ENCODE measurements around the gene SLC8B1.
"Not testable (repeated sequence)": the region's sequence is repeated elsewhere in the genome, so short reads cannot be mapped to it uniquely, and the experiment has no call there.

The SLC8B1 gene

DNA sequence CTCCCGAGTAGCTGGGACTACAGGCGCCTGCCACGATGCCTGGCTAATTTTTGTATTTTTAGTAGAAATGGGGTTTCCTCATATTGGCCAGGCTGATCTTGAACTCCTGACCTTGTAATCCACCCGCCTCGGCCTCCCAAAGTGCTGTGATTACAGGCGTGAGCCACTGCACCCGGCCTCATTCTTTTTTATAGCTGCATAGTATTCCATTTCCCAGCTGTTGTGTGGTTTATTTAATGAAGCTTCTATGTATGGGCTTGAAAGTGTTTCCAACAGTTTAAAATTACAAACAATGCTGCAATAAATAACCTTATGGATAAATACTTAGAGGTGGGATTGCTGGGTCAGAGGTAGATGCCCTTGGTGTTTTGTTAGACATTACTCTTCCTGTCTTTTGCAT lies 19.3 kb upstream of the SLC8B1 start:
- not testable (repeated sequence) for DNase-seq

DNA sequence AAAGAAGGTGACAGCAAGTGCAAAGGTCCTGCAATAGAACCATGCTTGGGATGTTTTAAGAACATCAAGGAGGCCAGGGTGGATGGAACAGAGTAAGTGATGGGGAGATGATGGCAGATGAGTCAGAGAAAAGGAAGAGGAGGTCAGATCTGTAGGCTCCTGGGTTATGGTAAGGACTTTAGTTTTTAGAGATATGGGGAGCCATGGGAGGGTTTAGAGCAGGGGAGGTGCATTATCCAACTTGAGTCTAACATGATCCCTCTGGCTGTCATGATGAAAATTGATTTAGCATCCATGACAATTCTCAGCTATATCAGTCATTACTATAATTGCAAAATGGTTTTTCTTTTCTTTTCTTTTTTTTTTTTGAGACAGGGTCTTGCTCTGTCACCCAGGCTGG lies 16.2 kb upstream of the SLC8B1 start:
- no peak for DNase-seq

DNA sequence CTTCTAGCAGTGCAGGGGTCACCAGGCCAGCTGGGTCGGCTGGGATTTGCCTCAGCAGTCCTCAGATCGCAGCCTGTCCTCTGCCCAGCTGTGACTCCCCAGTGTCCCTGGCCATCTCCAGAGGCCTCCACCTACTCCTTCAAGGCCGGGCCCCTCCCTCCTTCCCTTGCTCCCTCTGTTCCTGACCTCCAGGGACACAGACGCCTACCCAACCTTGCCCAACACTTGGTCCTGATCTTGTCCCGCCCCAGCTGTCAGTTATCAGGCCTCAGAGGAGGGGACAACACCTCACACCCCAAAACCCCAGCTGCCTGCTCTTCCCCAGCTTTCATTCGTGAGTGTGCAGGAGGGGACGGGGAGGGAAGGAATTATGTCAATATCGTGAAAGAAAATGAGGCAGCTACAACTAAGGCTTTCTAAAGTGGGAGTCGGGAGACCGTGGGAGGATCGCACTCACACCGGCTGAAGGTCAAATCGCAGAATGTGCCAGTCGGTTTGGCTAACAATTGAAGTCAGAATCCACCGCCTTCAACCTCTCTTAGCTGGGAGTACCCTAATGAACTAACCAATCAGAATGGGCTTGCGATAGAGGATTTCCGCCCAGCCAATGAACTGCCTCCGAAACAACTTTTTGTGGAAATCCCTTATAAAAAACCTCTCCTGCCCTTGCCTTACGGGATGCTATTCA lies 14.1 kb upstream of the SLC8B1 start:
- no peak for DNase-seq

DNA sequence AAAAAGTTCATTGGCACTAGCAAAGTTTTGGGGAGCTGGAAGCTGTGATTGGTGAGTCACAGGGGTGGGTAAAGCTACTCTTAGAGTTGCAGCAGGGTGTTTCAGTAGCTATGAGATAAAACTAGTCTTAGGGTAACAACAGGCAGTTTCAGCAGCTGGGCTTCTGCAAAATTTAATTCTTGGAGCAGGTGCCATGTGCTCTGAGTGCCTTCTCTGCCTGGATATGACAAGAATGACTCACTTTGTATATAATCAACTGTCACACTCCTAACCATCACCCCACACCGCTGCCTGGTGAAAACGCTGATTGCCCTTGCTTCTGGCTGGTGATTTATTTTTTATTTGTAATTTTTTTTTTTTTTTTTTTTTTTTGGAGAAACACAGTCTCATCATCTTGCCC lies 13.0 kb upstream of the SLC8B1 start:
- no peak for DNase-seq

DNA sequence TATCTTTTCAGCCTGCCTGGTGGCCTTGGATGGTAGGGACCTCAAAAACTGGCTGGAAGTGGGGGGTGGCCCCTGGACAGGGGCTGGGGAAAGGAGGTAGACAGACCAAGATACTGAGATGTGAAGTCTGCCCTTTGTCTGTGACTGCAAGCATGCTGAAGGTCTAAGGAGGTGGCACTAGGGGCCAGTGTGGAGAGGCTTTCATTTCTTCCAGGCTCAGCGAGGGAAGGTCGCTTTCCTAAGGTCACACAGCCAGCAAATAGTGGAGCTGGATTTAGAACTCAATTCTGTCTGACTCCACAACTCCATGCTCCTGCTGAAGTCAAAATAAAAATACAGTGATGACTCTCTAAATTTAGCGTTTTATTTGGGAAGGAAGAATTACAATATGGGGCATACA lies 12.2 kb upstream of the SLC8B1 start:
- no peak for DNase-seq

DNA sequence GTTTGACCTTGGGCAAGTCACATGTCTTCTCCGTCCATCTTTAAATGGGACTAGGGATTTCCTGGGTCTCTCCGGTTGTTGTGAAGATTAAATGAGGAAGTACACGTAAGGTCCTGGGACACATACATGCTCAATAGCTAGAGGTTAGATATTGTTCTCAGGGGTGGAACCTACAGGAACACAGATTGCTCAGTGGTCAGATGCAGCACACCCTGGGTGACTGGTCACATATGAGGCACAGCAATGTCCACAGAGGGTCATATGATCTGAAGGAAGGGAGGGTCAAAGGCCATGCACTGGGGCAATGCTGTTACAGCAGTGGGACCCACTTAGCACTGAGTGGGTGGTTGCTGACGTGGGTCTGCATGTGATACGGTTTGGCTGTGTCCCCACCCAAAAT lies 11.4 kb upstream of the SLC8B1 start:
- no peak for DNase-seq

DNA sequence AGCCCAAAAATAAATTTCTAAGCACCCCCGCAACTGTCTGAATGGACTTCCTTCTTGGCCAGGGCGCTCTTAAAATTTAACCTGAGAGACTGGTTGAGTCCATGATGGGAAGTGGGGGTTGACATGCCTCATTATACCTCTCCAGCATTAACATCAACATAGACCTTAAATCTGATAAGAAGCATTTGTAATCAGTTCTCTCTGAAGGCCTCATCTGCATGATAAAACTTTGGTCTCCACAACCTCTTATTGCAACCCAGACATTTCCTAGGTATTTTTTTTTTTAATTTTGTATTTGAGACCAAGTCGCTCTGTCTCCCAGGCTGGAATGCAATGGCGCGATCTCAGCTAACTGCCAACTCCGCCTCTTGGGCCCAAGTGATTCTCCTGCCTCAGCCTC lies 10.4 kb upstream of the SLC8B1 start:
- no peak for DNase-seq

DNA sequence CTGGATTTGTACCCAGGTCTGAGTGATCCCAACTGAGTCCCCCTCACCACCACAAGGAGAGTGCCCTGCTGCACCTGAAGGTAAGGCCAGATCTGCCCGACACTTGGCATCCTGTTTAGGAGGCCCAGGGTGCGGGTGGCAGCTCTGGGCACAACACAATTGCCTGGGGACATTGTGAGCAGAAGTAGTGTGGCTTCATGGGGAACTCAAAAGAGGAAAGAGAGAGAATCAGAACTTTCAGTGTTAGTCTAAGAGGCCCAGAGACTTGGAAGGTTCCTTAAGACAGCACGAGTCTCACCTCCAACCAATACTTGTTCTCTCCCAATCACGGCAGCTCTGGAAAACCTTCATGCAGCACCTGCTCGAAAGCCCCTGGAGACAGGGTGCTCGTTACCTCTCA lies 6.6 kb upstream of the SLC8B1 start:
- DNase-seq, result no peak

DNA sequence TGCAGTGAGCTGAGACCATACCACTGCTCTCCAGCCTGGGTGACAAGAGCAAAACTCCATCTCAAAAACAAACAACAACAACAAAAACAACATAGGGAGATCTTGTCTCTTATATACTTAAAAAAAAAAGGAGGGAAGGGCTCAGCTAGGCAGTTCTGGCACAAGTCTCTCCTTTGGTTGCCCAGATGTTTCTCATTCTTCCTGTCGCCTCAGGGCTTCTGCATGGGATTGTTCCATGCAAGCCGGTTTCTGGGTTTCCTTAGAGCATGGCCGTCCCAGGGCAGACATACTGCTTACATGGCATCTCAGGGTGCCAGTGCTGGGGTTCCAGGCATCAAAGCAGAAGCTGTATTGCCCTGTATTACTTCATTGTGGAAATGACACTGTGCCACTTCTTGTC lies 5.2 kb upstream of the SLC8B1 start:
- no peak for DNase-seq

DNA sequence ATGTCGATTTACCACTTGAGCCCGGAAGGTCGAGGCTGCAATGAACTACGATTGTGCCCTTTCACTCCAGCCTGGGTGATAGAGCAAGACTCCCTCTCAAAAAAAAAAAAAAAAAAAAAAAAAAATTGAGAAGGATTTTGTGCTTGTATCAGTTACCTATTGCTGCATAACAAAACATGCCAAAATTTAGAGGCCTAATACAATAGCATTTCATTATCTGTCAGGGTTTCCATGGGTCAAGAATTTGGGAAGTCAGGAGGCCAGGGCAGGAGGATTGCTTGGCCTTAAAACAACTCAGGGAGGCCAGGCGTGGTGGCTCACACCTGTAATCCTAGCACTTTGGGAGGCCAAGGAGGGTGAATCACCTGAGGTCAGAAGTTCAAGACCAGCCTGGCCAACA lies 4.6 kb upstream of the SLC8B1 start:
- no peak for DNase-seq

DNA sequence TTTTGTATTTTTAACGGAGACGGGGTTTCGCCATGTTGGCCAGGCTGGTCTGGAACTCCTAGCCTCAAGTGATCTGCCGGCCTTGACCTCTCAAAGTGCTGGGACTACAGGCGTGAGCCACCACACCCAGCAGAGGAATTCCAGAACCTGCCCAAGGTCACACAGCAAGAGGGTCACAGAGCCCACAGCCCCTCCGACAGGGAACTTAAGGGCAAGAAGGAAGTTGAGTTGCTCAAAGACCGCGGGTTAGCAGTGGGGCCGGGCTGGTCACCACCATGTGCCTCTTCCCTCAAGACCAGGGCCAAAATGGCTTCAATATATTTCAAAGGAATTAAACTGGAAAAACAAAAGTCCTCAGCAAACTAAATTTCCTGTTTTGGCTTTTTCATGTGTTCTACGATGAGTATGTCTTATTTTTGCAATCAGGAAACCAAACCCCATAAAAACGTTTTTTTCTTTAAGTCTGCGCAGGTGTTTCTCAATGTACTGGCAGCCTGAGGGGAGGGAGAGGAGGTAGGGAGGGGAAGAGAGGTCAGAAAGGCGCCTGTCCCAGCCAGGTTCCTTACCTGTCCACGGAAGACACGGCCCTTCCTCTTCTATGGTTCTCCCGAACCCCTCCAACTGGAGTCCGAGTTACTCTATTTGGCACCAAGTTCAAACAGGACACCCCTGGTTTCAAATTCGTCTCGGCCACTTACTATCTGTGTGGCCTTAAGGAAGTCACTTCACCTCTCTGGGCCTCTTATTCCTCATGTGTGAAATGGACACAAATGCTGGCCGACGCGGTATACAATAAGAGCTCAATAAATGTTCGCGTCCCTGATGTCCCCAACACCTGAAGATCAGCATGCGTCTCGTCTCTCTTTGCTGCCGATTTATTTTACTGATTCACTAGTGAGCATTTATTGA lies 778 bp downstream of the SLC8B1 start:
- no peak for DNase-seq

DNA sequence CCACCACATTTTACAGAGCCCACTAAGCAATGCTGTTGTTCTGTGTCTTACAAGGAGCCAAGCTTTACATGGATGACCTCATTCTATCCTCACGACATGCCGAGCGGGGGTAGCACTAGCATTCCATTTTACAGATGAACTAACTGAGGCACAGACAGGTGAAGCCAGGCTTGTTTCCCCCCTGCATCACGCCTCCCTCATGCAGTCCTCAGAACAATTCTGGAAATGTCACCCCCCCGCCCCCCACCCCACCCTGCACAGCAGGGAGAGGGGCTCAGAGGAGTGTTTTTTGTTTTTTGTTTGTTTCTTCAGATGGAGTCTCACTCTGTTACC lies 1.5 kb downstream of the SLC8B1 start:
- no peak for DNase-seq

DNA sequence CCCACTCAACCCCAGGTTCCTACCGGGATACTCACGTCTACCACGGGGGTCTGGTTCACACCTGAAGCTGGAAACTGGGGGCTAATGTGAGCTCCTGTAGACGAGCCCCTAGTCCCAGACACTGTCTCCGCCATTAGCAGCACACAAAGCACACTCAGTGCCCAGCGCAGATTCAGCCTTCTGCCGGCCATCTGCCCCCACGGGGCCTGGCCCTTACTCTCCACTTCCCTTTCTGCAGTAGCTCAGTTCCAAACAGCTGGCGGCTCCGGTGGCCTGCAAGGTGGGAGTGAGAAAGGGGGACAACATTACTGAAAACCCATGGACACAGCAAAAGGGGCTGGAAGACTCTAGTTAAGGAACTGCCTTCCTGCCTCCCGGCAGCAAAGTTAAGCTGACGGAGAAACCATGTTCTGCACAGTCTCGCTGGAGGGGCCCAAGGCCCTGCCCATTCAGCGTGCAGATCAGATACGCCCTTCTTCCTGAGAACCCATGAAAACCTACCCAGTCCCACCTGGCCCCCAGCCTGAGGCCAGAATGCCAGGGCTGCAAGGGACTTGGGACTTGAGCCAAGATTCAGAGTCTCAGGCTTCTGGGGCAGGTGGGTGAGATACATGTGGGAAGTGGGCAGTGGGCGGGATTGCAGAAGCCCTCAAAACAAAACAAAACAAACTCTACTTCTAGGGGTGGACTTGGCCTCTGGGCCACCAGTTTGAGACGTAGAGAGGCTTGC lies 2.1 kb downstream of the SLC8B1 start:
- DNase-seq, result no peak

DNA sequence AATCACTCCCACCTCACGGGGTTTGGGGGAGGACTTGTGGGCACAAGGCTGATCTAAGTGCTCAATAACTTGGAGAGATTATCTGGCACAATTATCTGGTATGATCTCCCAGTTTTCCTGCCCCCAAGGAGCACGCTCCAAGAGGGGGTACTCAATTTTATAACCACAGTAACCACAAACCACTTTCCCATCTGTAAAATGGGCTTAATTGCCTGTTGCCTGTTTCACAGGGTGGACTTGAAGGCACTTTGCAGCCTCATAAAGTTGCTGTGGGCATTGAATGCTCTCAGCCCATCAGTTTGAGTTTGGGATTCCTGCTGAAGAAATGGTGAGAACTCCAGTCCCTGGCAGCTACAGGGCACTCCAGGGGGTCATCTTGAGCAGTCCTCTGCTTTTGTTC lies 4.4 kb downstream of the SLC8B1 start:
- no peak for DNase-seq

DNA sequence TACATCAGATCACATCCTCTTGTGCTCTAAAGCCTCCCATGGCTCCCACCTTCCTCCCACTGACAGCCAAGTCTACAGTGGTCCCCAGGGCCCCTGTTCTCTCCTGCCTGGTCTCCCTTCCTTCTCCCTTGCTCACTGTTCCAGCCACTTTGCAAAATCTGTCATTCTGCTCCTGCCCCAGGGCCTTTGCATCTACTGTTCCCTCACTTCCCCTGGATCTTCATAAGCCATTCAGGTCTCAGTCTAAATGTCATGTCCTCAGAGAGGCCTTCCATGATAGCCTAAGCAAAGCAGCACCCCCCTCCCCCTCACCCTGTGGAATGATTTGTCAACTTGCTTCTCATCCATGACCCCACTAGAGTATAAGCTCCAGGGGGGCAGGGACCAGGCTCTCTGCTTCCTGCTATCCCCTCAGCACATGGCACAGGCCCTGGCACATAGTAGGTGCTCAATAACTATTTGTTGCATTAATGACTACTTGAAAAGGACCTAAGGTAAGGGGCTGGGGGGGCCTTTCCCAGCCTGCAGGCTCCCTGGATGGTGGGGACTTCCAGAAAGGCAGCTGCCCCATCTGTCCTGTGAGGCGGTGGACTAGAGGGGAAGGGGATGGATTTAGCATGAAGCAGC lies 5.0 kb downstream of the SLC8B1 start:
- DNase-seq, result no peak

DNA sequence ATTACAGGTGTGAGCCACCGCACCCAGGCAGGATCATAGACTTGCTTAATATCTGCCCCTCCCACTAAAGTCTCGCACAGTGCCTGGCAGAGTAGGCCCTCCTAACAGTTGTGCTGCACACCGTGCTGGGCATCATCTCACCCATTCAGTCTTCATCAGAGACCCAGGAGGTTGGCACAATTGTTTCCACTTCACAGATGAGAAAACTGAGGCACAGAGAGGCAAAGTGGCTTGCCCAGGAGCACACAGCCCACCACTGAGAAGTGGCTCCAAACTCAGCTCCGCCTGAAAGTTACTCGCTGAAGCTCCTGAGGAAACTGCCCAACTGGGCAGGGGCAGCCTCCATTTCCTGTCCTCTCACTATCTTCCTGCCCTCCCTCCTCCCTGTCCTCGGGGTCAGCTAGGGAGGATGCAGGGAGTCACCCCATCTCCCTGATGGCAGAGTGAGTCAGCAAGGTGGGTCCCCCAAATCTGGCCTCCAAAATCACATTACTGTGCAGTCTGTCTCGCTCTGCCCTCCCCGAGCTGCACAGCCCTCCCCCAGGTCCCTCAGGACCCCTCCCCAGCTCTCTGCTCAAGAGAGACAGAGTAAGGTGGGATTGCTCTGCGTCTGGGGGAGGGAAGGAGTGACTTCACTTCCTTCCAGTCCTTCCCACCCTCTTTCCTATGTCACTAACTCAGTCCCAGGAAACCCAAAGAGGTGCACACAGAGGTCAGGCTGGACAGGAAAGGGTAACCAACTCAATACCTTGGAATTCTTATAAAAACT lies 5.7 kb downstream of the SLC8B1 start:
- no peak for DNase-seq

DNA sequence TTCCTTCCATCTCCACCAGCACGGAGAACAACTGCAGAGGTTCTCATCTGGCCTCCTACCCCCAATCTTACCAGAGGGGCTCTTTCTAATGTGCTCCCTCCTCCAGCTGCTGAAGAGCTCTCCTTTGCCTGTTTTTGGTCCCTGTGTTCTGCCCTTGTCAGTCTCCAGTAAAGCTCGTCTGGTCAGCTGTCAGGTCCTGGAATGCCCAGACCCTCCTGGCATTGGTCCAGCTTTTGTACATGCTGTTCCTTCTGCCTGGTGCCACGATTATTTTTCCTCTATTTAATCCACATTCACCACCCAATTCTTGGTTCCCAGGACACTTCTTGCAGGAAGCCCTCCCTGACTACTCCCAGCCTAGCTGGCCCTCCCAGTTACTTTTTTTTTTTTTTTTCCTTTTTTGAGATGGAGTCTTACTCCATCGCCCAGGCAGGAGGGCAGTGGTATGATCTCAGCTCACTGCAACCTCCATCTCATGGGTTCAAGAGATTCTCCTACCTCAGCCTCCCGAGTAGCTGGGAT lies 6.5 kb downstream of the SLC8B1 start:
- no peak for DNase-seq

DNA sequence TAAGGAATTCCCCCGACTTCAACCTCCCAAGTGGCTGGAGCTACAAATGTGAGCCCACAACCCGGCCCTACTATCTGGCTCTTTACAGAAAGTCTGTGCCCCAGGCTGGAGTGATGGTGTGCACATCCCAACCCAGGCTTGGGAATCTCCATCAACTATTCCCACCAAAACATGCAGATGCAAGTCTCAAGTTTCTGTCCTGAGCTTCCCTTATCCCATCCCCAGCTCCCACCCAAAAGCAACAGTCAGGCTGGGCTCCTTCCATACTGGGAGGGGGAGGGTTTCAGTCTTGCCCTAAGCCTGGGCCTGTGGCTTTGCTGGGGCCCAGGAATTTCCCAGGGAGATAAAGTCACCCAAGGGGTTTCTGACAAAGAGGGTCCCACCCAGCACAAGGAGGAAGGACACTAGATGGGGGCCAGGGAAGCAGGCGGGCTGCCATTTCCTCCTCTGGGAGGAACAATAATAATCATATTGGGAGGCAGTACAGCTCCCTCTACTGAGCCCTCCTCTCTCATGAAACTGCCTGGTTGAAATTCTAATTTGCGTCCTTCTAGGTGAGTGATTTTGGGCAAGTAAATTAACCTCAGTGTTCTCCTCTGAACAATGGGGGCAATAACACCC lies 8.0 kb downstream of the SLC8B1 start:
- DNase-seq, result no peak

DNA sequence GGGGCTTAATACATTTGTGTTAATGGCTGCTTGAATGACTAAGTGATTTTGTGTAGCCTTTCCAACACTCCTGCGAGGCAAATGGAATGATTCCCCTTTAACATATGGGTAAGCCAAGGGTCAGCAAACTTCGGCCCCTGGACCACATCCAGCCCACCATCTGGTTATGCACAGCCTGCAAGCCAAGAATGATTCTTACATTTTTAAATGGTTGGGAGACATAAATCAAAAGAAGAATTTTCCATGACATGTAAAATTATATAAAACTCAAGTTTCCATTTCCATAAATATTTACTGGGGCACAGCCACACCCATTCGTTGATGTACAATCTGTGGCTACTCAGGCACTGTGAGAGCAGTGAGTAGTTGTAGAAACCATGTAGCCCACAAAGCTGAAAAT lies 9.0 kb downstream of the SLC8B1 start:
- no peak for DNase-seq

DNA sequence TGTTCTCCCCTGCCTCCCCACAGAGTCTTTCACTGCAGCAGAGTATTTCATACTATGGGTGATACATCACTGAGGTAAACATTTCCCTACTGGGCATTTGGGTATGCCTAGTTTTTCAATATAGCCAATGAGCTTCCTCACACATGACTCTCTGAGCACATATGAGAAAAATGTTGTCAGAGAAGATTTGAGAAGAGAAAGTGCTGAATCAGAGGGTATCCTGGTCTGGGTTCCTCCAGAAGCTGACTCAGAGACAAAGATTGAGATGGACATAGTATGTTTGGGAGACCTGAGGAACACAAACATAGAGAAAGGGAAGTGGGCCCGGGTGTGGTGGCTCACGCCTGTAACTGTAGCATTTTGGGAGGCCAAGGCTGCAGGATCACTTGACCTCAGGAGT lies 12.6 kb downstream of the SLC8B1 start:
- no peak for DNase-seq

DNA sequence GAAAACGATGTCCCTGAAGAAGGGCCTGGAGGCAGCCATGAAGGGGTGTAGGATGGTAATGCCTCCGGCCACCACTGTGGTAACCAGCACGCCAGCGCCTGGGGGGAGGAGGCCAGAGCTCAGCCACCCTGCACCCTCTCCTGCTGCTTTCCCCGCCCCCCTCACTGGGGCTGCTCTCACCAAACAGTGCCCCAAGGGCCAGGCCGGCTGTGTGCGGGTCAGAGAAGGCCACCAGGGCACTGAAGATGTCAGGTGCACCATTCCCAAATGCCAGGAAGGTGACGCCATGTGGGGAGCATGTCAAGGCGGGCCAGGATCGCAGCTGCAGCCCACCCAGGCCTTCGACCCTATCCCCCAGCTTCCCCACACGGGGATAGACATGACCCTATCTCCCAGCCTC lies 14.5 kb downstream of the SLC8B1 start:
- DNase-seq, result no peak

All from GOT3 (cell line).